ENCODE measurements around the gene ARMC8.

The ARMC8 gene

DNA sequence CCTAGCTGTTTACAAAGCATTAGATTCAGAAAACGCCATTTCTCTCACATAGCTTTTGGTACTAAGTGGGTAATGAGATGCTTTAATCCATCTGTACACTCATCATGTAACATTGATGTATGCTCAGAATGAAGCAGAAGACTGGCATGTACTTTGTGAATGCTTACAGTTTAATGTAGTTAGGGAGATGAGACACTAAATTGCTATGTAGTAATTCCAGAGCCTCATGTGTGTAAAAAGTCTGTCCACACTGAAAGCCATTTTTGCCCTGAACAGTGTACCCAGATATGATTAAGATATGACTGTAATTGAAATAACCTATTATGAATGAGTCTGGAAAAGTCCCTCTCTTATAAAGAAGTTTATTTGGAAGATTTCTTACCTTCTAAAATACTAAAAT is 66.5 kb downstream of the ARMC8 start:
- no peak for DNase-seq (ENCODE audit: low read depth)

DNA sequence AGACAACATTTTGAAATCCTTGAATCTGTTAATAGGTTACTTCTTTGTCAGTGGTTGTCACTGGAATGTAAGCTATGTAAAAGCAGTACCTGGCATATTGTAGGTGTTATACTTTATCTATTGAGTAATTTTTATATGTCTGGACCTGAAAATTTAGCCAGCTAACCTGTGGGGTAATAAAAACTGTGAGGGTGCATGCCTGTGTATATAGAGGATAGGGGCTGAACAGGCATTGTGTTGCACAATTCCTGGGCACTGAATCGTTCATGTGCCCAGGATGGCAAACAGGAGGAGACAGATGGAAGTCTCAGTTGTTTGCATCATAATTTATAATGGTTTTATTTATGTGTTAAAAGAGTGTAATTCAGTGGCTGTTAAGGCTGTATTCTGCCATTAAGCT is 67.1 kb downstream of the ARMC8 start:
- no peak for DNase-seq (ENCODE audit: low read depth)

DNA sequence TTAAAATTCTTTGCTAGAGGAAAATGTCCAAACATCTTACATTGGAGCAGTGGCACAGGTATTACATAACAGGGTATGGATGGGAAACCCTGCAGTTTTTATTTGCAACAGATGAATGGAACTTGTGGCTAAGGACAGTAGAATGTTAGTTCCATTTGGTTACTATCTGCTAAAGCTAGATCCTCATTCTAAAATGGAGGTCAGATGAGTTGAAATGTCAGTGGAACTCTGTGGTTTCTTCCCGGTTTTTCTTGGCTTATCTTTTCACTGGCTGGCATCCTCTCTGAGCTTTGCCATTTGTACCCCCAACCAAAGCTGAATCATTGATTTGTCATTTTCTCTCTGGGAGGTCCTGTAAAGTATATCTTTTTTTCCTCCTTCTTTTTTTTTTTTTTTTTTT is 68.9 kb downstream of the ARMC8 start:
- DNase-seq (ENCODE audit: low read depth) = no peak

DNA sequence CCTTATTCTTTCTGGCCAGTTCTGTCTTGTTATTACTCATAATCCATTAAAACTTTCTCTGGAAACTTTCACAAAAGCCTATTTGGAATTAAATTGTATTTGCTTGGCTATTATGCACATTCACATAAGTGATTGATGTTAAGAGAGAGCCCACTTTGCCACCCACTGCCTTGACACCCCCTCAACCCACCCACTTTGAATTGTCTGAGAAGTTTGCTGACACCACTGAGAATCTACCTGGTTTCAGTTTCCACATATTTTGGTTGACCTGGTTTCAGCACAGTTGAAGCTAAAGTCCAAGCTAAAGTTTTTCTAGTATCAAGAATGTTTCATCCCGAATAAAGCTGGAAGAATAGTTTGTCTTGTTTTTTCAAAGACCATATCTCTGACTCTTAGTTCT is 70.9 kb downstream of the ARMC8 start:
- no peak for DNase-seq (ENCODE audit: low read depth)

DNA sequence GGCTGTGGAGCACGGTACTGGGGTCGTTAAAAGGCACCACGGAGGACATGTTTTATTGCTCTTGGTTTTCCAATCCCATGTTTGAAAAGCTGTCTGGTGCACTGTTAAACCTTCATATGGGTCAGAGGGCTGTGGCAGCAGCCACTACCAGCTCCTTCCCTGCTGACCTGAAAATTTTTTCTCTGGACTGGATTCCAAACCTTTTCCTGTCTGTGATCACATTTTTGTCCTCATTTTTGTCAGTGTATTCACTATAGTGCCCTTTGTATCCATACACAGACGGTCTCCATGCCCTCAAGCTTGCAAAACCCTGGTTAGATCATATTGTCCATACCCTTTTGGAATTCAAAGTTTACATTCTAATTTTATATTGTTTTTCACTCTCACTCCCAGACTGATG is 72.0 kb downstream of the ARMC8 start:
- DNase-seq (ENCODE audit: low read depth) = no peak

DNA sequence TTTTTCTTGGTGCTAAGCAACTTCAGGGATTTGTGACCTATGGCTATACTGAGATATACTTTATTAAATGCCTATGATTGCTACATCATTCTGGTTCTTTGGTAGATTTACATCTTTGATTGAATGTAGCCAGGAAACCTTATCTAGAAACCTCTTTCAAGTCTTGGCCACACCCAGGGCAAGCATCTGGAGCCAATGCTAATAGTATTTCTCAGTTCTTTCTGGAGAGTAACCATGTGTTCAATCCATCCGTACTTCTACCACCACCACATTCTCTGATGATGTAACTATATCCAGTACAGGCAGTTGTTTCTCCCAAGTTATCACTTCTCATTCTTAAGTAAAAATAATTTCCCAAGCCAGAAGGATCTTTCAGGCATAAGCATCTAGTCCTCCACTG is 73.5 kb downstream of the ARMC8 start:
- no peak for DNase-seq (ENCODE audit: low read depth)

DNA sequence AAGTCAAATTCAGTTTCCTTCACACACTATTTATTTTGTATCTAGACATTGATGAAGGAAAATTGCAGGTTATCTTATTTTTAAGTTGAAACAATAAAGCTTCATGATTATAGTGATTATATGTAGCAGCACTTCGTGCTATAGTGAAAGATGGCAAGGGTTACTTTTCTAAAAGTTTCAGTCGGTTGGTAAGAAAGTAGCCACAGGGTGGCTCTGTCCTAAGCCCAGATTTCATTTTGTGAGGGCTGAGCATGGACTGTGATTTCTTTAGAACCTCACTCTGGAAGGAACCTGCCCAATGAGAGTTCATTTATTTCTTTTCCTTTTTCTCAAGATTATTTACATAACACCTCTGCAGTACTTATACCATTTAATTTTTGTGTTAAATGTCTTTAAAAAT is 76.0 kb downstream of the ARMC8 start:
- no peak for DNase-seq (ENCODE audit: low read depth)

DNA sequence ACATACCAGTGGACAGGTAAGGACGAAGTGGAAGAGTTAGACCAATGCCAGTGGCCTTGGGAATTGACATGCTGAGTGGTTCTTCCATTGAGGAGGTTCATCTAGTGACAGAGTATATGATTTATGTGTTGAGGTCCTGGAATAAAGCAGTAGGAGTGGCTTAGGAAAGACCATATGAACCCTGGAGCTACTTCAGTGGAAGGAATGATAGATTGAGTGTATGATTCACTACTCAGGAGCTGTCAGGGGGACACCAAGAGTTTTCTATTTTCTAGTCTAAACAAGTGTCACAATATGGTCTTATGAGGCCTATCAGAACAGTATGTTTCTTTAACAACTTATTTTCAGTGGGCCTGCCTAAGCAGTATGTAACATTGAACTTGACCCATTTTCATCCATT is 78.6 kb downstream of the ARMC8 start:
- DNase-seq (ENCODE audit: low read depth) = no peak

DNA sequence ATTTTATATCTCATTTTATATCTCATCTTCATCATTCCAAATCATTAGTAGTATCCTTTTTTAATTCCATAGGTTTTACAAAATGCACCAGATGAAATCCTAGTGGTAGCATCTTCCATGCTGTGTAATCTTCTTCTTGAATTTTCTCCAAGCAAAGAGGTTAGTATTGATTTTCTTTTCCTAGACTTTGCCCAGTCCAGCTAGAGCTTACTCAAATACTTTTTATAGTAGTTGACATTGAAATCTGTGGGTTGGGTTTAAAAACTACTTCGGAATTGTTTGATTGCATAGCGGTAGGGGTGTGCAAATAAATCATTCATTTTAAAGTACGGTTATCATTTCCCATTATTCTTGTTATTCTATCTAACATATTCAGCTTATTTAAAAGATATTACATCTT is 80.0 kb downstream of the ARMC8 start:
- DNase-seq (ENCODE audit: low read depth) = no peak

DNA sequence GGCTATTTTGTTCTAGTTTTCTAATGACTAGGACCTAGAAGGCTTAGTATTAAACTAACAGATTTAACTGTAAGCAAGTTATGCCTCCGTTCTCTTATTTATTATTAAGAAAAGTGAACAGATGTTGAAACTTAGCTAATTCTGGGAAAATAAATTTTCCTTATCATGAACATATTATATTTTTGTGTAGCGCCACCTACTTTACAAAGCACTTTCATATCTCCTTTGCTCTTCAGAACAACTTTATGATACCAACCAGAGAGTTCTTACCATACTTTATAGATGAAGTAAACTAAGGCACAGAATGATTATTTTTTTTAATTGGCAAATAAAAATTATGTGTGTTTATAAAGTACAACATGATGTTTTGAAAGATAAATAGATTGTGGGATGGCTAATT is 83.1 kb downstream of the ARMC8 start:
- DNase-seq (ENCODE audit: low read depth) = no peak

DNA sequence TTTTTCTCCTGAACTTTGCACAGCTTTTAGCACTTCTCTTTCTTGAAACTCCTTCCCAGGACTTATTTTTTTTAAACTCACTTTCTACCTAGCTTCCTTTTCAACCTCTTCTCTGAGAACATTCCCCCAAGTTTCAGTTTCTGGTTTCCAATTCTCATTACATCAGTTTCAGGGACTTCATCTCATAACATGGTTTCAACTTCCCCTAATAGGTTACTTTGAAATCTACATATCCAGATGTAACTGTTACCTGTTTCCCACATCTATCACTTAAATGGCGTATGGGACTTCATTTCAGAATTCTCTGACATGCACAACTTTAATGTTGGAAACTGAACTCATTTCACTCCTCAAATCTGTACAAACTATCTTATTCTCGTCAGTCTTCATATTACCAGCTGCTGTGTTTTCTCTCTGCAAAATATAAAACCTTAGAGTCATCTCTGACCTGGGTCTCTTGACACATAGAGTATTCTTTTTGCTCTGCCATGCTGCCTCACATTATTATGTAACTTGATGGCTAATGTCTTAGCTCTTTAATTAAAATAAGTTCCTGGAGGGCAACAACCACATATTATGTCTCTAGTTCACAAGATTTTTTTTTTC is 84.2 kb downstream of the ARMC8 start:
- DNase-seq (ENCODE audit: low read depth) = no peak

DNA sequence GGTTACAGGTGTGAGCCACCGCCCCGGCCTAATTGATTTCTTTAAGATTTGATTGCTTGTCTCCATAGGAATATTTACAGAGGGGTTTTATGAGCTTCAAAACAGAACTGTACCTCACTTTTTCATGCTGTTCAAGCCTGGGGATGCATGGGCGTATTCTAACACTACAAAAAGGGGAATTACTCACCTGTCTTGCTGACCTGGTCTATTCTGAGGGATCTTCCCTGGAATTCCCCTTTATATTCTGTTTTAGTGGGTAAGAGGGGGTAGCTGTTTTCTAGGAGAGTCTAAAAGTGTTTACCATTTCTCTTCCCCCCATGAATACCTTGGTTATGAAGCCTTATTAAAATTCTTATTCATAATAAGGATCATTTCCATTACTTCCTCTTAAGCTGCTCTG is 94.5 kb downstream of the ARMC8 start:
- no peak for DNase-seq (ENCODE audit: low read depth)

DNA sequence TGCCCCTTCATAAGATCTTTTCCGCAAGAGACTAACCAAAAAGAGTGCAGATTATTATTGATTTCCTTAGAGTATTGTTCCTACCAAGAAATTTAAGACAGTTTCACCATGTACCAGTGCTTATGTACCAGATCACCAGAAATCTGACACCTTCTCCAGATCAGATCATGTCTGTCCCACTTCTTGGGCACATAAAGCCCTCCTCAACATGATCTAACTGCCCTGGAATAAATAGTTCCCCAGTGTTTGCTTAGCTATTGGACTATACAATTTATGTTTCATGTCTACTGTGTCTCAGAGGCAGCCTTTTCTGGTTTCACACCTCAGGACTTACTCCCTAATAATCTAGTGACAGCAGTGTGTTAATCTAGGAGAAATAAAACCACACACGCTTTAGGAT is 95.7 kb downstream of the ARMC8 start:
- DNase-seq (ENCODE audit: low read depth) = no peak

DNA sequence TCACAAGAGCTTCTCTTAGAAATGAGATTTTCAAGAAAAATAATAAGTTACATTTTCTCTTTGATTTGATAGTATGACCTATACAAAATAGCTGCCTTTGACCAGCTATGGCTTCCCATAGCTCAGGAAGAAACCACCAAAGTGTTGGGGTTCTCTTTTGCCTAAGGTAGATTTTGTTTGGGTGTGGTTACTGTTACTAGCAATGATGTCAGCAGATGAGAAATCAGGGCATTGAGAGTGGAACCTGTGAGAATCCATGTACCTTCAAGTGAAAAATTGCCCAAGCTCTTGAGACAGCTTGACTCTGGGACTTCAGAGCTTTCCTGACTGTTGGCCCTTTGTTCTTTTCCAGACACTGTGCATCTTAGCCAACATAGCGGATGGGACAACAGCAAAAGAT is 97.0 kb downstream of the ARMC8 start:
- no peak for DNase-seq (ENCODE audit: low read depth)

DNA sequence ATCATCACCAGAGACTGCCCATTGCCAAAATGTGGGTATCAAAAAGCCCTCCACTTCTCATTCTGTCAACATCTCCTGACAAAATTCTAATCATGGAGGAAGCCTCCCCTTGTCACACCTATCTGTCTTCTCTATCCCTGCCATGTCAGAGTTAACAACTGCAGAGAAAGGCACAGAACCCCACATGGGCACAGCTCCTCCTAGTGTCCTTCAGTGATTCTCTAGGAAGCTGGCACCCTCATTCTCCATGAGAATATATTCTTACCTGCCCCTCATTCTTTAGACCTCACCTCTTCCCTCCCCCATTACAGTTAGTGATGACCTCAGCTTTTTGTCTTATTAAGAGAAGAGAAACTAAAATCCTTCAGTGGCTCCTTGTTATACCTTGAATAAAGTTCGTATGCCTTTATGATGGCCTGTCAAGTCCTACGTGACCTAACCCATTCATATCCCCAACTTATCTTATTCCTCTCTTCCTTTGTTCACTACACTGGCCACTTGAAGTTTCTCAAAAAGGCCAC is 97.9 kb downstream of the ARMC8 start:
- no peak for DNase-seq (ENCODE audit: low read depth)

DNA sequence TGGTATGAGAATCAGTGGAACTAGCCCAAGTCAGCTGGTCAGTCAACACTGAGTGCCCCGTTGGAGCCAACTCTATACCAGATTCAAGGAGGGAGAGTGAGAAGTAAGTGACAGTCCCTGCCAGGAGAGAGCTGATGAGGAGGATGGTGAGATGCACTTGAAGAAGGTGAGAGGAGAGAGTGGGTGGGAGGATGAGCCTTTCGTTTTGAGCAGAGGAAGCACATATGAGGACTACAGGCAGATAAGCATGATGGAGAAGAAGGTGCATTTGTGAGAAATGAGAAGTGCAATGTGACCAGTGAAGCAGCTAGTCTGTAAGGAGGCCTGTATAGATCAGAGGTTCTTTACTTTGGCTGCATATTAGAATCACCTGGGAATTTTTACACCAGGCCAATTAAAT is 102.2 kb downstream of the ARMC8 start:
- no peak for DNase-seq (ENCODE audit: low read depth)

DNA sequence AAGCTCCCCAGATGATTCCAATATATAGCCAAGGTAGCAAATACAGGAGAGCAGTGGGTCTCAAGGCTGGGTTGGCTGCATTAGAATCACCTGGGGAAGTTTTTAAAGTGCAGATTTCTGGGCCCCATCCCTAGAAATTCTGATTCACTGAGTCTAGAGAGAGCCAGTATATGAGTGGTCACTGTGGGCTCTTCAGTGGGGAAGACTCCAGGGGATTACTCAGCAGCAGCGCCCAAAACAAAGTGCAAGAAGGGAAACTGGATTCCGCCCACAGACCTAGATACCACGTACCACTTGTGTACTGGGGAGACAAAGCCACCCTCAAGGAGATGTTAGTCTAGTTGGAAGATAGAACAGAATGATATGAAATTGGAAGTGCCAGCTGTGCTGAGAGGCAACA is 102.6 kb downstream of the ARMC8 start:
- DNase-seq (ENCODE audit: low read depth) = no peak

DNA sequence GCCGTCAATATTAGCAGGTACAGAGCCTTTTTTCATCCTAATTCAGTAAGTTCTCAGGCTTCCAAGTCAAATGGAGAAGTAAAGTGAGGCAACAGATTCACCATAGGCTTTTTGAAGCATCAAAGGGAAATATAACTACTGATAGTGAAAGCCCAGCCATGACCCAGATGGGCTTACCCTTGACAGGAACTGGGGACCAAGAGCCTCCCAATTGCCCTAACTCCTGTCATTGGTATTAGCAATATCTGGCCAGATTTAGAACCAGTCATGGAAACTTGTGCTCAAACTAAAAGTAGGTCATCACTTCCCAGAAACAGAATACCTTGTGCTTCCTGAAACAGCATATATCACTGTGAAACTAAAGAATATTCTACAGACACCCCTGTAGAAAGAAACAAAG is 109.5 kb downstream of the ARMC8 start:
- no peak for DNase-seq (ENCODE audit: low read depth)

DNA sequence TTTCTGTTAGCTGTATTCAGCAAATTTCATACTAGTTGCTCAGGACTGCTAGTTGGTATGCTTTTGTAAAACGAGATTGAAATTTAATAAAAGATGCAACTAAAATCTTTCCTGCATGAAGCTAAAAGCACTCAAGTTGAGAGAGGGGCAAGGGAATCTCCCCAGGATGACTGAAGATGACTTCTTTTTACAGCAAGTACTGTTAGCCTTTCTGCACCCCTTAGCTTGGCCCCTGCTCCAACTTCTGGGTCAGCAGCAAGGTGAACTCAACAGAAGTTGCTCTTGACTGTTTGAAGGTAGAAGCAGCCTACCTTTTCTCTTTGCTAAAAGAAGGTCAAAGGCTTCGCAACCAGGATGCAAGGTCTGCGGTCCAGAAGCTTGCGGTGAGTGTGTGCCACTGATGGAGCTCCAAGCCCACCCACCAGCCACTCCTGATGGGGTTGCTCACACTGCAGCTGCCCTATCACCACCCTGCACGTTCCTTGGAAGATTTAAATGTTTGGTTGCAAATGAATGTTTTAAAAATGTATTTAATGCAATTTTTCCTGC is 110.0 kb downstream of the ARMC8 start:
- no peak for DNase-seq (ENCODE audit: low read depth)

DNA sequence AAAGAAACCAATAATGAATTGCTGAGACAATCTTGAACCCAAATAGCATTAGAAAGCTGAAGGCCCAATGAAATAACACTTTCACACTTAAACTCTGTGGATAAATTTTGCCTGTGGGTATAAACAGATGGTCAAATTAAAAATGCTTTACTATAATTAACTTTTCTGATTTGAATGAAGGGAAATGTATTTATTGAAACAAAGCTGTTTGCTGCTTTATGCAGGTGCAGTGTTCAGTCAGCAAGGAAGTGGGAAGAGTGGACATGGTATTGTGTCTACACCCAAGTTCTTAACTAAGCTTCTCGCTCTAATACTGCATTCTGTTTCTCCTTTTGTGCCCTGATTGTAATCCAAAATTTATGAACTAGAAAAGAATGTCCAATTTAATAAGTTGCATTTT is 110.8 kb downstream of the ARMC8 start:
- no peak for DNase-seq (ENCODE audit: low read depth)

DNA sequence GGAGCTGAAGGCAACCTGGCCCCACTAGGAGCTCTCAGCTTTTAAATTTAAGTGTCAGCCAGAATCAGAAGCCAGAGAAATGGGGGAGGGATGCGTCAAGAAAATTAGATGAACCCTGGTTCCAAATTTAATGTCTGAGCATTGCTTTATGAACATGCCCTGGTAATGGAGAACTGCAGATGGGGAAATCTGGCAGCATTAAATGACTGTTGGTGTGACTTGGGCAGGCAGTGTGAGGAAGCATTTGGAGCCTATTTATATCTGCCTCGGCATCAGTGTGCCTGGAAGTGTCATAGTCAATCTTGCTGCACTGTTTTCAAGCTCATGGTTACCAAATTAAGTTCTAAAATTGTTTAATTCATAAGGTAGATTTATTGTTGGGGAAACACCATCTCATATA is 113.5 kb downstream of the ARMC8 start:
- no peak for DNase-seq (ENCODE audit: low read depth)

DNA sequence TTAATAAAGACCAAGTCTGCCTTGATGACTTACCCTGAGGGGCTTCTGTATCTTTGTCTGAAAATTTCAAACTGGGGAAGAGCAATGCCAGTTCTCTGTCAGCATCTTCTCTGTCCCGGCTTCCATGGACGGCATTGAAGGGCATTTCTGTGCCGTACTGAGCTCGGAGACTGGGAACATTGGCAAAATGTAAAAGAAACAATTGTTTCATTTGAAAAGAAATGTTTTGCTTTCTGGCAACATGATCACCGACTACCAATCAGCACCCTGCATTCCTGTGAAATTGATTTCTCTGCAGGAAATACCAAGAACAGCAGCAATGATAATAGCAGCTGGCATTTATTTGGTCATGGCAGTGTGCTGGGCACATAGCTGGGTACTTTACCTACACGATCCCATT is 116.4 kb downstream of the ARMC8 start:
- DNase-seq (ENCODE audit: low read depth) = no peak

DNA sequence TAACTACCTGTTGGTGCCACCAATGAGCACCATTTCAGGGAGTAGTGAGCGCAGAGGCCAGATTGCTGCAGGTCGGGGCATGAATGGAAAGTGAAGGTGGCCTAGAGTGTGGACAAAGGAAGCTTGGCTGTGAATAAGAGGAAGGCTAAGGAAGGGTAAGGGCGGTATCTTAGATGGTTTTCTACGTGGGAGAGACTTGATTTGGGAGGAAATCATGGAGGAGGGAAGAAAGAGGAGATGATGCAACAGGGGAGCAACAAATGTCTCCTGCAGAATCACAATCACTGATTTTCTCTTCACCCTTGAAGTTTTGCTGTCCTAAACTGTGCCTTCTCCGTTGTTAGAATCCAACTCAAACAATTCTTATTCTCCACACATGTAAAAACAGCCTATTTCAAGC is 120.8 kb downstream of the ARMC8 start:
- DNase-seq (ENCODE audit: low read depth) = no peak

DNA sequence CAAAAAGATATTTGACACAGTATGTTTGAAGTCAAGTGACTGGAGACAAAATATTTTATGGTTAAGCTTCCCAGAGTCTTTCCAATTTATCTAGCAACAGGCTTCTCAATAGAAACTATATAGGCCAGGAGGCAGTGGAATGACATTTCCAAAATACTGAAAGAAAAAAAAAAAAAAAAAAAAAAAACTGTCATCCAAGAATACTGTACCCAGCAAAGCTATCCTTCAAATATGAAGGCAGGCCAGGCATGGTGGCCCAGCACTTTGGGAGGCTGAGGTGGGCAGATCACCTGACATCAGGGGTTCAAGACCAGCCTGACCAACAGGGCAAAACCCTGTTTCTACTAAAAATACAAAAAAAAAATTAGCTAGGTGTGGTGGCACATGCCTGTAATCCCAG is 121.7 kb downstream of the ARMC8 start:
- no peak for DNase-seq (ENCODE audit: low read depth)

DNA sequence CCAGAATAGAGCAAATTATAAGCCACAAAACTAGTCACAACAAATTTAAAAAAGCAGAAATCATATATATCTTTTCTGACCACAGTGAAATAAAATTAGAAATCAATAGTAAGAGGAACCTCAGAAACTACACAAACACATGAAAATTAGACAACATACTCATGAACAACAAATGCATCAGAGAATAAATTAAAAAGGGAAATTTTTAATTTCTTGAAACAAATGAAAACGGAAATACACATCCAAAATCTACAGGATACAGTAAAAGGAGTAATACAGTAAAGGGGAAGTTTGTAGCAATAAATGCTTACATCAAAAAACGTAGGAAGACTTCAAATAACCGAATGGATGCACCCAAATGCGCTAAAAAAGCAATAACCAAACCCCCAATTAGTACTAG is 123.4 kb downstream of the ARMC8 start:
- no peak for DNase-seq (ENCODE audit: low read depth)
